ENCODE data around the gene DNAJB14. TPM values are rescaled to one million over a fixed set of nuclear protein-coding genes. Genes with fewer than 3 reads are reported as not detected.

DNAJB14 gene
- polyA plus RNA-seq, 1 experiment: 21.3 TPM

GRCh38 chr4:99887837-99888236 is 58.6 kb downstream of the DNAJB14 start:
- no peak for TF ChIP-seq CTCF (IDR thresholded peaks at IDR 0.05; ENCODE audit: low read depth, low read length)
- ChIA-PET CTCF (no interaction called here), POLR2A (no interaction called here)
- Histone ChIP-seq H3K4me3 (ENCODE audit: low read depth, low read length) (no peak overlapping the region), H3K27me3 (ENCODE audit: control insufficient read depth, insufficient read depth, low read length) (no peaks in the 10 kb centered on the region), H3K9me3 (ENCODE audit: control insufficient read depth, insufficient read depth, low read length) (no peaks in the 10 kb centered on the region), H3K27ac (ENCODE audit: low read depth, low read length) (no peak overlapping the region)
- DNase-seq (ENCODE audit: low read depth, low spot score): no peak

- Histone ChIP-seq H3K27ac (ENCODE audit: low read depth, low read length) (no peak overlapping the region), H3K27me3 (ENCODE audit: control insufficient read depth, insufficient read depth, low read length) (no peaks in the 10 kb centered on the region), H3K9me3 (ENCODE audit: control insufficient read depth, insufficient read depth, low read length) (no peaks in the 10 kb centered on the region), H3K4me3 (ENCODE audit: low read depth, low read length) (no peak overlapping the region)
- TF ChIP-seq CTCF (IDR thresholded peaks at IDR 0.05; ENCODE audit: low read depth, low read length): no peak
- ChIA-PET POLR2A (no interaction called here), CTCF (no interaction called here)
- DNase-seq (ENCODE audit: low read depth, low spot score): no peak
These were observed 60.3 kb downstream of the DNAJB14 start for GRCh38 chr4:99886146-99886545.

DNA sequence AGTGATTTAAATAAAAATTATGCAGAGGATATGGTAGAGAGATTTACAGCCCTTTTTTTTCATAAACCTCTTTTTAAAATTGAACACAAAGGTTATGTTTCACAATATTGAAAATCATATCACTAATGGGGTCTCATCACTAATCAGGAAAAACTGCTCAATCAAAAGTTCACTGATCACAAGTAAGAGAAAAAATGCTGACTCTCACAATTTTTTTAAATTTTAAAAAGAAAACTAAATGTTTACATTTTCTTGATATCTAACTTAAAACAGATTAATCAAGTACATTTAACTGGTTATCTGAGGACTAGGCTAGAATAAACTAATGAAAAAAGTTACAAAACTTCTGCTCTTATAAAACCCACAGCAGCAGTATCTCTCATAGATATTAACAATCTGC is 60.7 kb downstream of the DNAJB14 start:
- no peak overlapping the region for H3K4me3 ChIP-seq (ENCODE audit: low read depth, low read length)
- no peaks in the 10 kb centered on the region for H3K9me3 ChIP-seq (ENCODE audit: control insufficient read depth, insufficient read depth, low read length)
- H3K27ac ChIP-seq (ENCODE audit: low read depth, low read length): no peak overlapping the region
- TF ChIP-seq CTCF (IDR thresholded peaks at IDR 0.05; ENCODE audit: low read depth, low read length): no peak
- CTCF ChIA-PET: interaction anchor here (1.0 to 1.2 kb wide), 2 partner anchors 74 to 422 kb away, joined by 3 to 7 read pairs; no protein-coding TSS in a partner anchor
- POLR2A ChIA-PET: no interaction called here
- no peaks in the 10 kb centered on the region for H3K27me3 ChIP-seq (ENCODE audit: control insufficient read depth, insufficient read depth, low read length)
- DNase-seq (ENCODE audit: low read depth, low spot score): no peak

DNA sequence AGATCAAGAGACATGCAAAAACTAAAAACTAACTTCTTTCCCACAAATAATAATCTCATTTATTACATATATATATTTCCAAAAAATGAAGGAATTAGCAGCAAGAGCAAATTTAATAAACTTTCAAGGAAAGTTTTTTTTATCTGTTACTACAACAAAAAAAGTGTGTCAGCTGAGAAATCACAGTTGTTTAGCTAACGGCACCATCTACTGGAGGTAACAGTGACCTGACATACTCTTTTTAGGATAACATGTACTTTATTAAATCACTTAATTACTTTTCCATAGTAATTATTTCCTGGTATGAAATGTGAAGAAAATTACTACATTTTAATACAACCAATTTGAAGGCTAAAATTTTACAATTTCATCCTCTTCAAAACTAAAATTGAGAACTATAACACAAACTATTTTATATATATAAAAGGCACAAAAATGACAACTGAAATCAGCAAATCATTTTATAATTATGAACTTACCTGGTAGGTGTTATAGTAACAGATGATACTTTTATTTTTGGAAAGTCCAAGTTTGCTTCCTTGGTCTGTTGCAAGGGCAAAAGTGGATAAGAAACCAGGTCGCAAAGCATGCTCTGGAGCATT is 61.3 kb downstream of the DNAJB14 start:
- POLR2A ChIA-PET: no interaction called here

GRCh38 chr4:99879458-99879857 is 67.0 kb downstream of the DNAJB14 start:
- no peaks in the 10 kb centered on the region for H3K27me3 ChIP-seq (ENCODE audit: control insufficient read depth, insufficient read depth, low read length)
- no peak for TF ChIP-seq CTCF (IDR thresholded peaks at IDR 0.05; ENCODE audit: low read depth, low read length)
- no peak overlapping the region for H3K27ac ChIP-seq (ENCODE audit: low read depth, low read length)
- no peak overlapping the region for H3K4me3 ChIP-seq (ENCODE audit: low read depth, low read length)
- no peak for DNase-seq (ENCODE audit: low read depth, low spot score)
- H3K9me3 ChIP-seq (ENCODE audit: control insufficient read depth, insufficient read depth, low read length): no peaks in the 10 kb centered on the region
- POLR2A ChIA-PET: no interaction called here
- CTCF ChIA-PET: no interaction called here

More for the DNA sequence above, 61.3 kb downstream of the DNAJB14 start:
- DNase-seq (ENCODE audit: low read depth, low spot score): no peak
- H3K9me3 ChIP-seq (ENCODE audit: control insufficient read depth, insufficient read depth, low read length): no peaks in the 10 kb centered on the region
- H3K27ac ChIP-seq (ENCODE audit: low read depth, low read length): no peak overlapping the region
- no peaks in the 10 kb centered on the region for H3K27me3 ChIP-seq (ENCODE audit: control insufficient read depth, insufficient read depth, low read length)
- CTCF ChIA-PET: interaction anchor here (0.8 to 1.2 kb wide), 6 partner anchors 23 to 422 kb away, joined by 3 to 7 read pairs (median 3); no protein-coding TSS in a partner anchor
- peak; percentile 53 for TF ChIP-seq CTCF (IDR thresholded peaks at IDR 0.05; ENCODE audit: low read depth, low read length)
- no peak overlapping the region for H3K4me3 ChIP-seq (ENCODE audit: low read depth, low read length)
